GM21381 (cell line): ENCODE results near the gene IL16.

Experiments
- ATAC-seq: cut with Tn5 transposase; IDR thresholded peaks from one replicate; pipeline ENCODE4 v1.9.1; 2021; ENCODE audit warnings: mild to moderate bottlenecking, moderate library complexity; ENCODE audit not compliant: unreplicated experiment

Gene IL16

GRCh38 chr15:81361891-81362290 is 165.2 kb downstream of the IL16 start:
- no peak for ATAC-seq

DNA sequence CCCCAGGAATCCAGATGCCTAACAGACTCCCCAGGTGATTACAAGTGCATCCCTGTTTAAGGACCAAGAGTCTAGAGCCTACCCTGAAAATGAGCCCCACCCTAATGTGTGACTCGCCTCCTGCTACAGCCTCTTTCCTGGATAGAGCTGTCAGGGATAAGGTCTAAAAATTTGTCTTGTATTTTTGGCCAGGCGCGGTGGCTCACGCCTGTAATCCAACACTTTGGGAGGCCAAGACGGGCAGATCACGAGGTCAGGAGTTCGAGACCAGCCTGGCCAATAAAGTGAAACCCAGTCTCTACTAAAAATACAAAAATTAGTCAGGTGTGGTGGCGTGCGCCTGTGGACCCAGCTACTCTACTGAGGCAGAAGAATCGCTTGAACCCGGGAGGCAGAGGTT is 166.1 kb downstream of the IL16 start:
- no peak for ATAC-seq

GRCh38 chr15:81363276-81363675 is 166.6 kb downstream of the IL16 start:
- ATAC-seq = no peak
